ENCODE measurements around the gene DPEP2NB. TPM values are rescaled to one million over a fixed set of nuclear protein-coding genes. Genes with fewer than 3 reads are reported as not detected.
A peak's percentile ranks its signal among the peaks of the same experiment; 100 is the strongest.

DPEP2NB gene
- total and polyA plus RNA-seq, 10 of the 15 experiments (the other 5 are each of a cell fraction or from before 2014, with no cell fraction given), result not detected

GRCh38 chr16:68022728-68023537, 7.2 kb upstream of the DPEP2NB start, which contains the start of the genes DDX28 and DUS2 (continued):
- no peak for TF ChIP-seq REST (IDR thresholded peaks at IDR 0.05; ENCODE audit: low read depth, low read length)
- peak; percentile 81 for TF ChIP-seq SP1 (IDR thresholded peaks at IDR 0.05; ENCODE audit: low read depth, low read length)
- TF ChIP-seq BMI1 (IDR thresholded peaks at IDR 0.05; ENCODE audit: borderline replicate concordance), result no peak
- peak; percentile 99 for TF ChIP-seq ASH2L (IDR thresholded peaks at IDR 0.05; ENCODE audit: borderline replicate concordance, low read depth)
- TF ChIP-seq HDAC6 (IDR thresholded peaks at IDR 0.05; ENCODE audit: unreplicated experiment), result no peak
- TF ChIP-seq HCFC1 (IDR thresholded peaks at IDR 0.05; ENCODE audit: low read length), result peak; percentile 88
- no peak for TF ChIP-seq KLF5 (IDR thresholded peaks at IDR 0.05; ENCODE audit: partially characterized antibody)
- no peak for TF ChIP-seq CUX1 (IDR thresholded peaks at IDR 0.05; ENCODE audit: insufficient replicate concordance, low read depth, low read length)
- TF ChIP-seq RAD21 (IDR thresholded peaks at IDR 0.05; ENCODE audit: insufficient read depth, low read depth, low read length), result no peak
- peak; percentile 96 for TF ChIP-seq IKZF1 (conservative IDR thresholded peaks at IDR 0.05)
- peak; percentile 25 to 72; a peak in 2 of 4 replicates for TF ChIP-seq BHLHE40 (IDR thresholded peaks at IDR 0.05; ENCODE audit: borderline replicate concordance in 1 of 2, low read depth in 2 of 2, low read length in 1 of 2)
- TF ChIP-seq KDM1A (IDR thresholded peaks at IDR 0.05; ENCODE audit: borderline replicate concordance), result no peak
- TF ChIP-seq NFIC (IDR thresholded peaks at IDR 0.05; ENCODE audit: low read depth, low read length), result no peak
- TF ChIP-seq YBX1 (IDR thresholded peaks at IDR 0.05), result no peak
- no peak for TF ChIP-seq STAT3 (IDR thresholded peaks at IDR 0.05; ENCODE audit: low read depth, low read length)
- no peak for TF ChIP-seq NFYB (IDR thresholded peaks at IDR 0.05; ENCODE audit: insufficient read depth, low read depth, low read length)
- peak; percentile 97 for TF ChIP-seq POLR2A (IDR thresholded peaks at IDR 0.05; ENCODE audit: low read depth, low read length)
- TF ChIP-seq CHD1 (IDR thresholded peaks at IDR 0.05; ENCODE audit: low read depth, low read length), result no peak
- peak; percentile 94 for TF ChIP-seq ATF7 (IDR thresholded peaks at IDR 0.05; ENCODE audit: low read depth)
- TF ChIP-seq SPI1 (IDR thresholded peaks at IDR 0.05; ENCODE audit: borderline replicate concordance, insufficient read depth, low read depth, low read length), result no peak
- peak; percentile 68 for TF ChIP-seq NR2F1 (conservative IDR thresholded peaks at IDR 0.05)
- TF ChIP-seq MTA3 (IDR thresholded peaks at IDR 0.05; ENCODE audit: borderline replicate concordance, low read length), result no peak

Data from GM12878 (cell line).